ENCODE data around the gene VWA3B.

DNA sequence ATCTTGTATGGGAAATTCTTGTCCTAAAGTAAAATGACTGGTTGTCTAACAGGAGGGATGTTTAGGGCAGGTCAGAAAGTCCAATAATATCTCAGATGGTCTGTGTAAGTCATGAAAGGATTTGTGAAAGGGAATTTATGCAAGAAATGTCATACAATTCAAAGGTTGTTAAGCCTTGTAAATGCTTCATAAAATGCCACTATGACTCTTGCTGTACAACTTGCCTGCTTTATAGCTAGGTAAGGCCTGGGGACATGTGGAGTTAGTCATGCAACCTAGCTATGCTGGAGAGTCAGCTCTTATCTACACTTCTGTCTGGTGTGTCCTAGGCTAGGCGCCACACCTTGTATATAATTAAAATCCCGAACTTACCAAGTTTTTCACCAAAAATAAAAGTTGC lies 36.9 kb upstream of the VWA3B start:
- TF ChIP-seq, protein P1, sequence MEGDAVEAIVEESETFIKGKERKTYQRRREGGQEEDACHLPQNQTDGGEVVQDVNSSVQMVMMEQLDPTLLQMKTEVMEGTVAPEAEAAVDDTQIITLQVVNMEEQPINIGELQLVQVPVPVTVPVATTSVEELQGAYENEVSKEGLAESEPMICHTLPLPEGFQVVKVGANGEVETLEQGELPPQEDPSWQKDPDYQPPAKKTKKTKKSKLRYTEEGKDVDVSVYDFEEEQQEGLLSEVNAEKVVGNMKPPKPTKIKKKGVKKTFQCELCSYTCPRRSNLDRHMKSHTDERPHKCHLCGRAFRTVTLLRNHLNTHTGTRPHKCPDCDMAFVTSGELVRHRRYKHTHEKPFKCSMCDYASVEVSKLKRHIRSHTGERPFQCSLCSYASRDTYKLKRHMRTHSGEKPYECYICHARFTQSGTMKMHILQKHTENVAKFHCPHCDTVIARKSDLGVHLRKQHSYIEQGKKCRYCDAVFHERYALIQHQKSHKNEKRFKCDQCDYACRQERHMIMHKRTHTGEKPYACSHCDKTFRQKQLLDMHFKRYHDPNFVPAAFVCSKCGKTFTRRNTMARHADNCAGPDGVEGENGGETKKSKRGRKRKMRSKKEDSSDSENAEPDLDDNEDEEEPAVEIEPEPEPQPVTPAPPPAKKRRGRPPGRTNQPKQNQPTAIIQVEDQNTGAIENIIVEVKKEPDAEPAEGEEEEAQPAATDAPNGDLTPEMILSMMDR (conservative IDR thresholded peaks at IDR 0.05; ENCODE audit: low read depth, low read length): no peak
- TF ChIP-seq MXI1 (IDR thresholded peaks at IDR 0.05; ENCODE audit: borderline replicate concordance, low read depth, low read length): no peak
- no peak for TF ChIP-seq CHD1 (IDR thresholded peaks at IDR 0.05; ENCODE audit: low read depth, low read length)
- no peak for TF ChIP-seq POLR2A (IDR thresholded peaks at IDR 0.05; ENCODE audit: low read depth, low read length)
- TF ChIP-seq, protein P2, sequence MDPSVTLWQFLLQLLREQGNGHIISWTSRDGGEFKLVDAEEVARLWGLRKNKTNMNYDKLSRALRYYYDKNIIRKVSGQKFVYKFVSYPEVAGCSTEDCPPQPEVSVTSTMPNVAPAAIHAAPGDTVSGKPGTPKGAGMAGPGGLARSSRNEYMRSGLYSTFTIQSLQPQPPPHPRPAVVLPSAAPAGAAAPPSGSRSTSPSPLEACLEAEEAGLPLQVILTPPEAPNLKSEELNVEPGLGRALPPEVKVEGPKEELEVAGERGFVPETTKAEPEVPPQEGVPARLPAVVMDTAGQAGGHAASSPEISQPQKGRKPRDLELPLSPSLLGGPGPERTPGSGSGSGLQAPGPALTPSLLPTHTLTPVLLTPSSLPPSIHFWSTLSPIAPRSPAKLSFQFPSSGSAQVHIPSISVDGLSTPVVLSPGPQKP (IDR thresholded peaks at IDR 0.05; ENCODE audit: borderline replicate concordance, low read depth, low read length): no peak
- TF ChIP-seq, protein P3, sequence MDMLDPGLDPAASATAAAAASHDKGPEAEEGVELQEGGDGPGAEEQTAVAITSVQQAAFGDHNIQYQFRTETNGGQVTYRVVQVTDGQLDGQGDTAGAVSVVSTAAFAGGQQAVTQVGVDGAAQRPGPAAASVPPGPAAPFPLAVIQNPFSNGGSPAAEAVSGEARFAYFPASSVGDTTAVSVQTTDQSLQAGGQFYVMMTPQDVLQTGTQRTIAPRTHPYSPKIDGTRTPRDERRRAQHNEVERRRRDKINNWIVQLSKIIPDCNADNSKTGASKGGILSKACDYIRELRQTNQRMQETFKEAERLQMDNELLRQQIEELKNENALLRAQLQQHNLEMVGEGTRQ (IDR thresholded peaks at IDR 0.05; ENCODE audit: low read depth, low read length): no peak
- TF ChIP-seq NFE2L2 (IDR thresholded peaks at IDR 0.05; ENCODE audit: low read depth, low read length): no peak
- no peak for TF ChIP-seq MAZ (IDR thresholded peaks at IDR 0.05; ENCODE audit: borderline replicate concordance, low read depth, low read length)
- no peak for TF ChIP-seq FOS (IDR thresholded peaks at IDR 0.05; ENCODE audit: low read depth, low read length)

Data from IMR-90 (cell line).